Measurements from ENCODE around the gene BLTP3A.
"Not testable (repeated sequence)": the region's sequence is repeated elsewhere in the genome, so short reads cannot be mapped to it uniquely, and the experiment has no call there.

DNA sequence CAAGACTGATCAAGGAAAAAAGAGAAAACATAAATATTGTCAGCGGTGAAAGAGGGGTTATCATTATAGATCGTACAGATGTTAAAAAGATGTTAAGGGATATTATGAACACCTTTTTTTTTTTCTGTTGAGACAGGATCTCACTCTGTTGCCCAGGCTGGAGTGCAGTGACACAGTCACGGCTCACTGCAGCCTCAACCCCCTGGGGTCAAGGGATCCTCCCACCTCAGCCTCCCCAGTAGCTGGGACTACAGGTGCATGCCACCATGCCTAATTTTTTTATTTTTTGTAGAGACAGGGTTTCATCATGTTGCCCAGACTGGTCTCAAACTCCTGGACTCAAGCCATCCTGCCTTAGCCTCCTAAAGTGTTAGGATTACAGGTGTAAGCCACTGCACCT, 16.6 kb downstream of the BLTP3A start:
- not testable (repeated sequence) for TF ChIP-seq POLR2A (IDR thresholded peaks at IDR 0.05; ENCODE audit: control extremely low read depth in 1 of 2, low read depth in 2 of 2, low read length in 2 of 2); BCL11A (IDR thresholded peaks at IDR 0.05; ENCODE audit: low read depth in 2 of 2, low read length in 2 of 2); RNF2 (IDR thresholded peaks at IDR 0.05; ENCODE audit: borderline replicate concordance, low read depth, low read length, missing control alignments, poor library complexity, severe bottlenecking); SP2 (IDR thresholded peaks at IDR 0.05; ENCODE audit: low read length)
- TF ChIP-seq, protein P1, sequence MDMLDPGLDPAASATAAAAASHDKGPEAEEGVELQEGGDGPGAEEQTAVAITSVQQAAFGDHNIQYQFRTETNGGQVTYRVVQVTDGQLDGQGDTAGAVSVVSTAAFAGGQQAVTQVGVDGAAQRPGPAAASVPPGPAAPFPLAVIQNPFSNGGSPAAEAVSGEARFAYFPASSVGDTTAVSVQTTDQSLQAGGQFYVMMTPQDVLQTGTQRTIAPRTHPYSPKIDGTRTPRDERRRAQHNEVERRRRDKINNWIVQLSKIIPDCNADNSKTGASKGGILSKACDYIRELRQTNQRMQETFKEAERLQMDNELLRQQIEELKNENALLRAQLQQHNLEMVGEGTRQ (IDR thresholded peaks at IDR 0.05; ENCODE audit: low read length): not testable (repeated sequence)
- TF ChIP-seq, protein P2, sequence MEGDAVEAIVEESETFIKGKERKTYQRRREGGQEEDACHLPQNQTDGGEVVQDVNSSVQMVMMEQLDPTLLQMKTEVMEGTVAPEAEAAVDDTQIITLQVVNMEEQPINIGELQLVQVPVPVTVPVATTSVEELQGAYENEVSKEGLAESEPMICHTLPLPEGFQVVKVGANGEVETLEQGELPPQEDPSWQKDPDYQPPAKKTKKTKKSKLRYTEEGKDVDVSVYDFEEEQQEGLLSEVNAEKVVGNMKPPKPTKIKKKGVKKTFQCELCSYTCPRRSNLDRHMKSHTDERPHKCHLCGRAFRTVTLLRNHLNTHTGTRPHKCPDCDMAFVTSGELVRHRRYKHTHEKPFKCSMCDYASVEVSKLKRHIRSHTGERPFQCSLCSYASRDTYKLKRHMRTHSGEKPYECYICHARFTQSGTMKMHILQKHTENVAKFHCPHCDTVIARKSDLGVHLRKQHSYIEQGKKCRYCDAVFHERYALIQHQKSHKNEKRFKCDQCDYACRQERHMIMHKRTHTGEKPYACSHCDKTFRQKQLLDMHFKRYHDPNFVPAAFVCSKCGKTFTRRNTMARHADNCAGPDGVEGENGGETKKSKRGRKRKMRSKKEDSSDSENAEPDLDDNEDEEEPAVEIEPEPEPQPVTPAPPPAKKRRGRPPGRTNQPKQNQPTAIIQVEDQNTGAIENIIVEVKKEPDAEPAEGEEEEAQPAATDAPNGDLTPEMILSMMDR (IDR thresholded peaks at IDR 0.05; ENCODE audit: control extremely low read depth in 1 of 3, insufficient read depth in 1 of 3, low read depth in 1 of 3, low read length in 3 of 3): not testable (repeated sequence)

Data from H1 (cell line).